Measurements from ENCODE around the gene PALD1. TPM values are rescaled to one million over a fixed set of nuclear protein-coding genes. Genes with fewer than 3 reads are reported as not detected.

PALD1 gene
- total and polyA plus RNA-seq, 2 of the 13 experiments (the other 11 are each of a cell fraction or from before 2014, with no cell fraction given), result 0.07 to 0.09 TPM

GRCh38 chr10:70600512-70601395 is 122.2 kb downstream of the PALD1 start:
- no peak overlapping the region for H2AFZ ChIP-seq (ENCODE audit: low read length)
- DNase-seq (ENCODE audit: low spot score), result no peak
- in situ Hi-C loops (cut with HindIII; ENCODE audit: extremely low pct_ligation_motif_present, low pct_unique_long_range_greater_than_20kb) (no loop called here), intact Hi-C loops (cut with micrococcal nuclease; ENCODE audit: unreplicated experiment) (no loop called here)
- H4K20me1 ChIP-seq (ENCODE audit: insufficient read depth, low read length), result no peaks in the 10 kb centered on the region
- ChIA-PET CTCF (ENCODE audit: low intra/inter-chr PET ratio, low total read pairs) (no interaction called here), POLR2A (no interaction called here)
- no peak for FAIRE-seq
- H3K4me1 ChIP-seq (ENCODE audit: insufficient read depth, low read length), result peaks cover 29% of the 10 kb centered on the region
- no peaks in the 10 kb centered on the region for H3K9me3 ChIP-seq (ENCODE audit: low read length)
- H3K27me3 ChIP-seq (ENCODE audit: control insufficient read depth in 1 of 2, insufficient read depth in 2 of 2, low read length in 2 of 2), result no peaks in the 10 kb centered on the region
- BruUV-seq (replicated peaks), result no TSS peak
- WGBS (ENCODE audit: low lambda C conversion rate), result 93% methylated on average over 15 of the region's 24 CpGs
- no peak overlapping the region for H3K4me3 ChIP-seq (replicated peaks in 1 of 3; ENCODE audit: insufficient read depth in 1 of 3, low read depth in 2 of 3, low read length in 3 of 3)
- no peaks in the 10 kb centered on the region for H3K36me3 ChIP-seq (replicated peaks in 1 of 2; ENCODE audit: control insufficient read depth in 1 of 2, insufficient read depth in 2 of 2, low read length in 2 of 2)
- H3K9ac ChIP-seq (ENCODE audit: insufficient read depth, low read depth, low read length), result no peak overlapping the region
- H3K27ac ChIP-seq (ENCODE audit: extremely low read length, insufficient read depth, low read length), result no peak overlapping the region
- no peak for ATAC-seq
- H3K79me2 ChIP-seq (ENCODE audit: insufficient read depth, low read length), result no peaks in the 10 kb centered on the region
- no peak overlapping the region for H3K4me2 ChIP-seq (ENCODE audit: low read depth, low read length)
- TF ChIP-seq HDAC1 (CRISPR knock-in tag; IDR thresholded peaks at IDR 0.05), result no peak
- TF ChIP-seq ZXDC (CRISPR knock-in tag; IDR thresholded peaks at IDR 0.05), result no peak
- TF ChIP-seq, protein P1, sequence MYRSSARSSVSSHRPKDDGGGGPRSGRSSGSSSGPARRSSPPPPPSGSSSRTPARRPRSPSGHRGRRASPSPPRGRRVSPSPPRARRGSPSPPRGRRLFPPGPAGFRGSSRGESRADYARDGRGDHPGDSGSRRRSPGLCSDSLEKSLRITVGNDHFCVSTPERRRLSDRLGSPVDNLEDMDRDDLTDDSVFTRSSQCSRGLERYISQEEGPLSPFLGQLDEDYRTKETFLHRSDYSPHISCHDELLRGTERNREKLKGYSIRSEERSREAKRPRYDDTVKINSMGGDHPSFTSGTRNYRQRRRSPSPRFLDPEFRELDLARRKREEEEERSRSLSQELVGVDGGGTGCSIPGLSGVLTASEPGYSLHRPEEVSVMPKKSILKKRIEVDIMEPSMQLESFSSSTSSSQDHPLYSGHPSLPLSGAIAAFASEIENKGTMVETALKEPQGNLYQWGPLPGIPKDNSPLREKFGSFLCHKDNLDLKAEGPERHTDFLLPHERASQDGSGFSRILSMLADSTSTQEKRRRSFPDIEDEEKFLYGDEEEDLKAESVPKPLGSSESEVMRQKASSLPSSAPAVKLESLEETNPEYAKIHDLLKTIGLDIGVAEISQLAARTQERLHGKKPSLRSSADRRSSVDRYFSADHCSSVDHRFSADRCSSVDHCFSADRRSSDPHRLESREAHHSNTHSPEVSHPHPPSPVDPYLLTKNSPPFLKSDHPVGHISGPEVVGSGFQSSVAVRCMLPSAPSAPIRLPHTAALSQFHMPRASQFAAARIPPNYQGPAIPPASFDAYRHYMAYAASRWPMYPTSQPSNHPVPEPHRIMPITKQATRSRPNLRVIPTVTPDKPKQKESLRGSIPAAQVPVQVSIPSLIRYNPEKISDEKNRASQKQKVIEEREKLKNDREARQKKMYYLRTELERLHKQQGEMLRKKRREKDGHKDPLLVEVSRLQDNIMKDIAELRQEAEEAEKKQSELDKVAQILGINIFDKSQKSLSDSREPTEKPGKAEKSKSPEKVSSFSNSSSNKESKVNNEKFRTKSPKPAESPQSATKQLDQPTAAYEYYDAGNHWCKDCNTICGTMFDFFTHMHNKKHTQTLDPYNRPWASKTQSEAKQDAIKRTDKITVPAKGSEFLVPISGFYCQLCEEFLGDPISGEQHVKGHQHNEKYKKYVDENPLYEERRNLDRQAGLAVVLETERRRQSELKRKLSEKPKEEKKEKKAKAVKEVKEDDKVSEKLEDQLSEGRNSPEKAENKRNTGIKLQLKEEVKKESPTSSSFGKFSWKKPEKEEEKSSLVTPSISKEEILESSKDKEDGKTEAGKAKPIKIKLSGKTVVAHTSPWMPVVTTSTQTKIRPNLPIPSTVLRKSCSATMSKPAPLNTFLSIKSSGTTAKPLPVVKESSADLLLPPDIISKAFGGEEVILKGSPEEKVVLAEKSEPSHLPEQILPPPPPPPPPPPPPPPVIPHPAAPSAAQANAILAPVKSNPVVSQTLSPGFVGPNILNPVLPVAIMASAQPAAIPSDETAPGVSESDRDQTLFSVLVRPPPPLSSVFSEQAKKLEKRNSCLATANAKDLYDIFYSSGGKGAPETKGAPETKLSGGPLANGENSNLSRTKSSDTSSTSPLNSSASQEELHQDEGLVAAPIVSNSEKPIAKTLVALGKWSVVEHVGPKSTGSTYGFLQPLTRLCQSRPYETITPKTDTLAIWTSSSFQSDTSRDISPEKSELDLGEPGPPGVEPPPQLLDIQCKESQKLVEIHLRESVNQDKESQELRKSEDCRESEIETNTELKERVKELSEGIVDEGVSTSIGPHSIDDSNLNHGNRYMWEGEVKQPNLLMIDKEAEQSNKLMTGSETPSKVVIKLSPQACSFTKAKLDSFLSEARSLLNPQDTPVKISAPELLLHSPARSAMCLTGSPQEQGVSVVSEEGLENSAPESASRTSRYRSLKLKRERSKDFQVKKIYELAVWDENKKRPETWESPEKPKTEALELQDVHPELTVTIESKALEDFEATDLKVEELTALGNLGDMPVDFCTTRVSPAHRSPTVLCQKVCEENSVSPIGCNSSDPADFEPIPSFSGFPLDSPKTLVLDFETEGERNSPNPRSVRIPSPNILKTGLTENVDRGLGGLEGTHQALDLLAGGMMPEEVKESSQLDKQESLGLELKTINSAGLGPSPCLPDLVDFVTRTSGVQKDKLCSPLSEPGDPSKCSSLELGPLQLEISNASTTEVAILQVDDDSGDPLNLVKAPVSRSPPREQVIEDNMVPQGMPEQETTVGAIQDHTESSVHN (CRISPR knock-in tag; IDR thresholded peaks at IDR 0.05), result no peak
- no peak for TF ChIP-seq RFX1 (IDR thresholded peaks at IDR 0.05)
- no peak for TF ChIP-seq ZNF543 (CRISPR knock-in tag; IDR thresholded peaks at IDR 0.05)
- TF ChIP-seq DPF2 (CRISPR knock-in tag; IDR thresholded peaks at IDR 0.05; ENCODE audit: borderline replicate concordance, low read depth), result no peak
- TF ChIP-seq PAF1 (CRISPR knock-in tag; IDR thresholded peaks at IDR 0.05), result no peak
- no peak for TF ChIP-seq SNAPC2 (CRISPR knock-in tag; IDR thresholded peaks at IDR 0.05)
- no peak for TF ChIP-seq FUBP1 (CRISPR knock-in tag; IDR thresholded peaks at IDR 0.05; ENCODE audit: borderline replicate concordance)

Measured in HepG2 (cell line).